ENCODE results near the gene MAP4.

DNA sequence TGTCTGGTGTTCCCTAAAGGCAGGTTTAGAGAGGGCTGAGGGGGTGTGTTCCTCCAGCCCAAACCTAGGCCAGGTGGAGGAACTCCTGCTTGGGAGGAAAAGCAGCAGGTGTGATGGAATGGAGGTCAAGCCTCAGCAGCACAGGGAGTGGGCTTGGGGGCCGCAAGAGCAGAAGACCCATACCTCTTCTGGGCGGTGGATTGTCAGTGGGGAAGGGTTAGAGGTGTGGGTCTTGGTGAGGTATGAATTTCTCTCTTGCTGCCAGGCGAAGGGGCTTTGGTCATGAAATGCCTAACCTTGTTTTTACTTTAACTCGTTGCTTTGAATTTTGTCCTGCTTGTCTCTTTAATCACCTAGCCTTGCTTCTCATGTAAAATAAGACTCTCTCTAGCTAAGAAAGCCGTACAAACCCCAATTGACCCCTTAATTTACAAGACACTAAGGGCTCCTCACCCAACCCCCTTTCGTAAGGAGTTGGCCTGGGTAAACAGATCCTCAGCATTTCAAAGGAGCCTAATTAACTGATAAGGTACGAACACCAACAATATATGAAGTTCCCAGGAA lies 174.3 kb downstream of the MAP4 start:
- TF ChIP-seq SRSF9 (IDR thresholded peaks at IDR 0.05; ENCODE audit: borderline replicate concordance, insufficient read depth, low read depth, low read length, poor library complexity, severe bottlenecking) (no peak), NFE2L1 (CRISPR knock-in tag; IDR thresholded peaks at IDR 0.05; ENCODE audit: borderline replicate concordance) (no peak), CEBPB (IDR thresholded peaks at IDR 0.05; ENCODE audit: borderline replicate concordance, low read depth, low read length) (no peak), EZH2 (conservative IDR thresholded peaks at IDR 0.05; ENCODE audit: low read depth, low read length) (no peak)
- TF ChIP-seq, protein P1, sequence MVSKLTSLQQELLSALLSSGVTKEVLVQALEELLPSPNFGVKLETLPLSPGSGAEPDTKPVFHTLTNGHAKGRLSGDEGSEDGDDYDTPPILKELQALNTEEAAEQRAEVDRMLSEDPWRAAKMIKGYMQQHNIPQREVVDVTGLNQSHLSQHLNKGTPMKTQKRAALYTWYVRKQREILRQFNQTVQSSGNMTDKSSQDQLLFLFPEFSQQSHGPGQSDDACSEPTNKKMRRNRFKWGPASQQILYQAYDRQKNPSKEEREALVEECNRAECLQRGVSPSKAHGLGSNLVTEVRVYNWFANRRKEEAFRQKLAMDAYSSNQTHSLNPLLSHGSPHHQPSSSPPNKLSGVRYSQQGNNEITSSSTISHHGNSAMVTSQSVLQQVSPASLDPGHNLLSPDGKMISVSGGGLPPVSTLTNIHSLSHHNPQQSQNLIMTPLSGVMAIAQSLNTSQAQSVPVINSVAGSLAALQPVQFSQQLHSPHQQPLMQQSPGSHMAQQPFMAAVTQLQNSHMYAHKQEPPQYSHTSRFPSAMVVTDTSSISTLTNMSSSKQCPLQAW (CRISPR knock-in tag; IDR thresholded peaks at IDR 0.05): no peak
- TF ChIP-seq, protein P2, sequence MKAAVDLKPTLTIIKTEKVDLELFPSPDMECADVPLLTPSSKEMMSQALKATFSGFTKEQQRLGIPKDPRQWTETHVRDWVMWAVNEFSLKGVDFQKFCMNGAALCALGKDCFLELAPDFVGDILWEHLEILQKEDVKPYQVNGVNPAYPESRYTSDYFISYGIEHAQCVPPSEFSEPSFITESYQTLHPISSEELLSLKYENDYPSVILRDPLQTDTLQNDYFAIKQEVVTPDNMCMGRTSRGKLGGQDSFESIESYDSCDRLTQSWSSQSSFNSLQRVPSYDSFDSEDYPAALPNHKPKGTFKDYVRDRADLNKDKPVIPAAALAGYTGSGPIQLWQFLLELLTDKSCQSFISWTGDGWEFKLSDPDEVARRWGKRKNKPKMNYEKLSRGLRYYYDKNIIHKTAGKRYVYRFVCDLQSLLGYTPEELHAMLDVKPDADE (CRISPR knock-in tag; IDR thresholded peaks at IDR 0.05): no peak
